ENCODE results near the gene ISLR2.
"Not testable (repeated sequence)": the region's sequence is repeated elsewhere in the genome, so short reads cannot be mapped to it uniquely, and the experiment has no call there.

Gene ISLR2, protein sequence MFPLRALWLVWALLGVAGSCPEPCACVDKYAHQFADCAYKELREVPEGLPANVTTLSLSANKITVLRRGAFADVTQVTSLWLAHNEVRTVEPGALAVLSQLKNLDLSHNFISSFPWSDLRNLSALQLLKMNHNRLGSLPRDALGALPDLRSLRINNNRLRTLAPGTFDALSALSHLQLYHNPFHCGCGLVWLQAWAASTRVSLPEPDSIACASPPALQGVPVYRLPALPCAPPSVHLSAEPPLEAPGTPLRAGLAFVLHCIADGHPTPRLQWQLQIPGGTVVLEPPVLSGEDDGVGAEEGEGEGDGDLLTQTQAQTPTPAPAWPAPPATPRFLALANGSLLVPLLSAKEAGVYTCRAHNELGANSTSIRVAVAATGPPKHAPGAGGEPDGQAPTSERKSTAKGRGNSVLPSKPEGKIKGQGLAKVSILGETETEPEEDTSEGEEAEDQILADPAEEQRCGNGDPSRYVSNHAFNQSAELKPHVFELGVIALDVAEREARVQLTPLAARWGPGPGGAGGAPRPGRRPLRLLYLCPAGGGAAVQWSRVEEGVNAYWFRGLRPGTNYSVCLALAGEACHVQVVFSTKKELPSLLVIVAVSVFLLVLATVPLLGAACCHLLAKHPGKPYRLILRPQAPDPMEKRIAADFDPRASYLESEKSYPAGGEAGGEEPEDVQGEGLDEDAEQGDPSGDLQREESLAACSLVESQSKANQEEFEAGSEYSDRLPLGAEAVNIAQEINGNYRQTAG

DNA sequence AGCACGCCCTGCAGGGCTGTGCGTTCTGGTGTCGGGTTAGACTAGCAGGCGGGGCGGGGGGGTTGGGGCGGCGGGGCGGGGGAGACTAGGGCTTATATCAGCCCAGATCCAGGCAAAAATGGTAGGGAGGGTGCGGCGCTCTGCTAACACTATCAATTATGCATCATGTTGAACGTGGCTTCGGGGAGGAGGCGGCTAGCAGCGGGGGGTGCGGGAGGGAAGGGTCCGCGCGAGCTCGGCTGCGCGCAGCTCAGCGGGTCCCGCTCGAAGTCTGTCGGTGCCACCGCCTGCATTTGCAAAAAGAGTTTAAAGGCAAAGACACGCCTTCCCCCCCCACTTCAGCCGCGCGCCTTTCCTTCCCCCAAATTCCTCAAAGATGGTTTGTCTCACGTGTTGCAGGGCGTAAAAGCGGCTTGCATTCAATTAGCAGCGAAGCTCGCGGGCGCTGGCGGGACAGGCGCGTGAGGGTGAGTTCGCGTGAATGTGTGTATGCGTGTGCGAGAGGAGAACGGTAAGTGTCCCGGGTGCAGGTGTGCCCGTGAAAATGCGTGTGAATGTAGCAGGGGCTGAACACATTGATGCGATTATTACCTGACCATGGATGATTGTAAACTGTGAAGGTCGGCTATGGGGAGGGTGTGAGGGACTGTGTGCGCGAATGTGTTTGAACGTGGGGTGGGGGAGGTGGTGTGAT lies at the start of gene ISLR2:
Gene ISLR2 (plus strand): TSS at position 432 of the 694 bp plus-strand sequence. CDS start 2,169 bp downstream, outside the sequence.
- no peak for DNase-seq (ENCODE audit: low read depth)

DNA sequence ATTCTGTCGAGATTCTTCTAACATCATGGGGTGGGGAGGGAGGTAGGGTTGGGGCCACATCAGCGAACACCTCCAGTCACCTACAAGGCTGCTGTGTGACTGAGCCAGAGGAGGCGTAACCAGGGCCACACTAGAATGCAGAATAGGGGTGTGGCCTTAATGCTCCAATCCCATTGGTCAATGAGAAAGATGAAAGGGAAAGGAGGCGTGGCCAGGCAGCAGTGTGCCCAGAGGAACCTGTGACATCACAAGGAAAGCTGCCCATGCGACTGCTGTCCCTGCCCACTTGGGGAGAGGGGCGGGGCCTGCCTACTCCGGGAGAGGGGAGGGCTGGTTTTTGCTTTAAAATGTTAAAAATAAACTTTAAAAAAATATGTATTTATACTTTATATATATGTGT lies 47.9 kb upstream of the ISLR2 start, which contains the start of gene GOLGA6A:
Gene GOLGA6A (minus strand): TSS at position 101 of the 400 bp plus-strand sequence. CDS start 41 bp downstream, at position 60.
- not testable (repeated sequence) for DNase-seq (ENCODE audit: low read depth)

DNA sequence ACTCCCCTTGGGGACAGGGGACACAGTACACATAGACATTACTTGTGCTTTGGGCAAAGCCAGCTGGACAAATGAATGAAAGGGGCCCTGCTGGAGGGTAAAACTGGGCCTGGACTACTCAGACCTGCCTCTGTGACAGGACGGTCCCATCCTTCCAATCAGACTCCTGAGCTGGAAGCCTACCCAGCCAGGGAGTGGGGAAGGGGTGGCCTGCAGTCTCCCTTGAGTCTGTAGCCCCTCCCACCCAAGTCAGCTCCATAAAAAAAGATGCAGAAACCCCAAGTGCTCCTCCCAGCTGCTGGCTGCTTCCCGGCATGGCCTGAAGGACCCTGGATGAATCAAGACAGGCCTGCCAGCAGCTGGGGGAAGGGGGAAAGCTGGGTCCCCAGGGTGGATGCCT lies 35.8 kb upstream of the ISLR2 start:
- not testable (repeated sequence) for DNase-seq (ENCODE audit: low read depth)

DNA sequence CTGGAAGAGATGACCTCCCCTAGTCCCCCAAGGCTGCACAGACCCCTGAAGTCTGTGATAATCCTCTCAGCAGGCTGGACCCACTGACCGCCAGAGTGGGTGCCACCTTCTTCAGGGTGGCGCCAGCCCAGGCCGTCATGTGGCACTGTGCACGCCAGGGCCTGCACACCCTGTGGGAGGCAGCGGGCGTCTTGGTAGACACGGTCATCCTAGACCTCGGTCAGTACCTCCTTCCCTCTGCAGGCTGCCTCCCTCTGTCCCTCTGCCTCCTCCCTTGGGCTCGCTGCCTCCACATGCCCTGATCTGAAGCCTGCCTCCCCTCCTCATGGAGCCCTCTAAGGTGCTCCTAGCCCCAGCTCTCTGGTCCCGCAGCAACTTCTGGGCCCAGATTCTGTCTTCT lies 34.8 kb upstream of the ISLR2 start:
- DNase-seq (ENCODE audit: low read depth), result not testable (repeated sequence)

DNA sequence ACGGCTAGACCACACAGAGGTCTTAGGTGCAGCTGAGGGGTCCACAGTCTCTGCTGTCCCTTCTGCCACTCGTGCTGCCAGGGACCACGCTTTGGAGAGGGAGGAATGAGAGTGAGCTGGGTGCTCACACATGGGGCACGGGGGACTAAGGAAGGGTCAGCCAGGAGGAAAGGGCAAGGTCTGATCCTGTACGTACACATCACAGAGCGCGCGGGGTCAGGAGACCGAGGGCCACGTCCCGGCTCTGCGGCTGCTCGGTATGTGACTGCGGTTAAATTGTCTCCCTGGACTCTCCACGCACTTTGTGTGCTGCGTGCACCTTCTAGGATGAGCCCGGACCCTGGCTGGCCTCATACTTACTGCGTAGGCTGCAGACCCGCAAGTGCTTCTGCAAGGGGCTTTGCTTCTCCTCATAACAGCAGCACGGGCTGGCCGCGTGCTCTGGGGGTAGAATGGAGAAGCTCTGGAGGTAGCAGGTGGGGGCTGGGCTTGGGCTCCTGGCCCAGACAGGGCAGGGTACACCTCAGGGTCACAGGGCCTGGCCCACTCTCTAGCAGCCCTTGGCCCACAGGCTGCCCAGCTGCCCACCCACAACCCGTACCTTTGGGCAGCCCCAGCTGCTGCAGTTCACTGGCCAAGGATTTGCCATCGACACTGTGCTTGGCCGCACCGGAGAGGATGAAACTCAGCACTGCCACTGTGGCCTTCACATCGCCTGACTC lies 33.5 kb upstream of the ISLR2 start:
- DNase-seq (ENCODE audit: low read depth), result not testable (repeated sequence)

DNA sequence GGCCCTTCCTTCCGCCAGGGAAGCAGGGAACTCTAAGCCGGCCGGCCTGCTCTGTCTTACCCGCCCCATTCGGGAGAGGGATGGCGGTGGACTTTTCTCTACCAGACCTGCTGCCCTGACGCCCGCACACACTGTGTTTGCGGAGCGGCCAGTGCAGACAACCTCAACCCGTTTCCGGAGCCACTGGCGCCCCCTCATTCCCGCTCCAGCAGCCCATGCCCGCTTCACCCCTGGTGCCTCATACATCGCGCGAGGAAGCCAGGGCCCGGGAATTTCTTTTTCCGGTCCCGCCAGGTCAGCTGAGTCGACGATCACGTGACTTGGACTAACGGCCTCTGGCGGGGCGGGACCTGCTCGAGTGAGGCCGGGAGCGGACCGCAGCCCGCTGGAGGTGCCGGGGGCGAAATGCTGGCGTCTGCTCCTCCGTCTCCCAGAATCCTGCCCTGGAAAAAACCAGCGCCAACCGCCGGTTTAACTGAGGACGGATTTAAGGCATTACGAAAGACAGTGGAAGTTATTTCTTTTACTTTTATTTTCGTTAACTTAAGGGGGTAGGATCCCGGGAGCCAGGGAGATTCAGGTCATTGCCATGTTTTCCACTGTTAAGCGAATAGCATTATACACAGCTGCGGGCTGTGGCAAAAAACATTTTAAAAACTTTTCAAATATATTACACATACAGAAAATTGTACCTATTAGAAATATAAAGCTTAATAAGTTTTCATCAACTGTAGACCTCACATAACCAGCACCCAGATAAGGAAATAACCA lies 30.2 kb upstream of the ISLR2 start:
- peak; percentile 91 for DNase-seq (ENCODE audit: low read depth)

DNA sequence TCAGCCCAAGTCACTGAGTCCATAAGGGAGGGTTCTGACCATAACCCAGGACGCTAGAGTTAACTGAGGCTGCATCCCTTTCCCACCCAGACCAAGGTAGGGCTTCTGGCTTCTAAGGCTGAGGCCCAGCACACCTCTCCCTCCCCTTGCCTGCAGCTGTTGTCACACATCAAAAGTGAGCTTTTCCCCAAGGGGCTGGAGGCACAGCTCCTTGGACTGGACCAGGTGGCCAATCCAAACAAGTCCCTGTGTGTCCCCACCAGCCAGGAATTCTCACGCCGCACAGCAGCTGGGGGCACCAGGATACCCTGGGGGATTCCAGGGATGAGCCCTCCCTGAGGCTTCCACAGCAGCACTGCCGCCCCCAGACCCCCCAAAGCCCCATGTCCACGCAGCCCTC lies 22.3 kb upstream of the ISLR2 start:
- DNase-seq (ENCODE audit: low read depth), result no peak

DNA sequence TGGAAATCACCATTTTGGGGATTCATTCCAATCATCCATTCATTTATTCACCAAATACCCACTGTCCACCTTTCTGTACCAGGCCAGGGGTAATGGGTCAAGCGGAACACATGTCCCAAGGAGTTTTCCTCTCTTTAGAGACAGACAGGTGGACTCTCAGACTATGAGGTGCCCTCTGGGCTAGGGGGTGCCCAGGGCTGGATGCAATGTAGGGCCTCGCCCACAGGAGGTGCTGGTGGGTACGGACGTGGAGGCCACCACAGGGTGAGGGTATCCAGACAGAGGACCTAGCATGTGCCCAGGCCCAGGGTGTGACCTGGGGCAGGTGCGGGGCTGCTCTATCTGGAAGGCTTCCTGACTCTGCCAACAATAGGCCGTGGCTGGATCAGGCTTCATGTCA lies 21.8 kb upstream of the ISLR2 start:
- not testable (repeated sequence) for DNase-seq (ENCODE audit: low read depth)

DNA sequence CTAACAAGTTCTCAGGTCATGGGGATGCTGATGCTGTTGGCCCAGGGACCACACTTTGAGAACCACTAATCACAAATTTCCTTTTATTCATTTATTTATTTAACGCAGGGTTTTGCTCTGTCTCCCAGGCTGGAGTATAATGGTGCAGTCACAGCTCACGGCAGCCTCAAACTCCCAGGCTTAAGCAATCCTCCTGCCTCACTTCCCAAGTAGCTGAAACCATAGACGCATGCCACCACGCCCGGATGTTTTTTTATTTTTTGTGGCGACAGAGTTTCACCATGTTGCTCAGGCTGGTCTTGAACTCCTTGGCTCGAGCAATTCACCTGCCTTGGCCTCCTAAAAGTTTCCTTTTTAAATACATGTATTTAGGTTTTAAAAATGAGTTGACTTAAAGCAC lies 20.7 kb upstream of the ISLR2 start:
- DNase-seq (ENCODE audit: low read depth), result no peak

DNA sequence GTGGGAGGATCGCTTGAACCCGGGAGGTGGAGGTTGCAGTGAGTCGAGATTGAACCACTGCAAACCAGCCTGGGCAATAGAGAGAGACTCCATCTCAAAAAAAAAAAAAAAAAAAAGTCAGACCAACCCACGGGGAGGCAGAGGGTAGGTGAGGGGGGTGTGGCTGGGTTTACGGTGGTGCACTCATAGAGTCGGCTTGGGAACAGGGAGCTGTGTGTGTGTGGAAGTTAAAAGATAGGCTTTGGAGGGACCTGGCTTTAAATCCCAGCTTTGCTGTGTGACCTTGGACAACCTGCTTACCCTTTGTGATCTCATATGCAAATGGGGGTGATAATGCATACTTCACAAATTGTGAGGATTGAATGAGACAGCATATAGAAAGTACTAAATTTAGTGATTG lies 10.0 kb upstream of the ISLR2 start:
- DNase-seq (ENCODE audit: low read depth), result no peak

DNA sequence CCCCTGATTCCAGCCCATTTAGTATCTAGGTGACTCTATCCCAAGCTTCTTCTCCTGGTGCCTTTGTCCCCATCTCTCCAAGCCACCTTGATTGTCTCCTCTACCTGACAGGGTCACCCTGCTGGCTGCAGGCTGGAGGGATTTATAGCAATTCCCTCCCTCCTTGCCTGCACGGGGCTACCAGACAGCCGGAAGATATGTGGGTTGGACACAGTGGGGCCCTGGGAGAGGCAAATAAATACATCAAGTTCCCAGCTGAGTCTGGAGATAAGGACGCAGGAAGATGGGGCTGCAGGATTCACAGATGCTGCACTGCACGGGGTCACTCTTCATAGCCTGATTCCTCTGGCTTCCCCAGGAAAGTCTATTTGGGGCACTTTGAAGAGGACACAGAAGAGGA lies 9.3 kb upstream of the ISLR2 start:
- DNase-seq (ENCODE audit: low read depth), result no peak

DNA sequence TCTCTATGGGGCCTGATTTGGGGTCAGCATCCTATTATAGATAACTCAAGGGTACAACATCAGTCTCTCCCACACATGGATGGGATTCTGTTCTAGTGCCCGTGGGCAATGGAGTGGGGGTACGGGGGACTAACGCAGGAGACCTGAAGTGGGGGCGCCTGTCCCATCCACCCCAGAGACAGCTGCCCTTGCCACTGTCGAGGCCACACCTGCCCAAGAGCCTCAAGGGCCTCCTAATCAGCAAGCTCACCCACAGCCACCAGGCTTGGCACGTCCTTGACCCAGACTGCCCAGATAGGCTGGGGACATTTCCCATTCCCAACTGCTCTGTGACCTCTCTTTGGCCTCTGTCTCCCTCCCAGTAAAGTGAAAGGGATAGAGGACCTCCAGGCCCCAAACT lies 8.5 kb upstream of the ISLR2 start:
- DNase-seq (ENCODE audit: low read depth), result no peak

DNA sequence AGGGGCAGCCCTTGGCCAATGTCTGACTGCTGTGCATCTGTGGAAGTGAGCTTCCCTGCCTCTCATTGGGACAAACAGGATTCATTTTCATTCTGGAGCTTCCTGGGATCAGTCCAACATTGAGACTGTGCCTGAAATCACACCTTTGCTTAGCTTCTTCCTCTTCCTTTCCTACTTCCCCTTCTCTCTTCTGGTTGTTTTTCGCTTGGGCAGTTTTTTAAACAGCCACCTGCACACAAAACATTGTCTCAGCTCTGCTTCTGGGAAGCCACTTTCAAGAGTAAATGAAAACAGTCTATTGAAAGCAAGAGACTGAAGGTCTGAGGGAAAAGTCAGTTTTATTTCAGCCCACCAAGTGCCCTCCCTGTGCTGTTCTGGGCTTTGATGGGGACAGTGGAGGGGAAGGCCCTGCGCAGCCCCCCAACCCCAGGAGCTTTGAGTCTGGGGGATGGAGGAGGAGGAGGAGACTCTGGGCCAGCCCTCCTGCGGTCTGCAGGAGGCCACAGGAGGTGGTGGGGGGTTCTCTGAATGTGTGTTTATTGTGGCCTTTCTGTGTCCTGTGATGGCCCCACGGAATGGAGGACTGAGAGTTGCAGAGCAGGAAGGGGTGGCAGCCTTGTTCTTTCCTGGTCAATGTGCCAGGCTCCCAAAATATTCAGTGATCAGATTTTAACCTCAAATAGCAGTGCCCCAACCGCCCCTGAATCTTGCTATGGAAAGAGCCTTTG lies 7.8 kb upstream of the ISLR2 start:
- DNase-seq (ENCODE audit: low read depth), result no peak

DNA sequence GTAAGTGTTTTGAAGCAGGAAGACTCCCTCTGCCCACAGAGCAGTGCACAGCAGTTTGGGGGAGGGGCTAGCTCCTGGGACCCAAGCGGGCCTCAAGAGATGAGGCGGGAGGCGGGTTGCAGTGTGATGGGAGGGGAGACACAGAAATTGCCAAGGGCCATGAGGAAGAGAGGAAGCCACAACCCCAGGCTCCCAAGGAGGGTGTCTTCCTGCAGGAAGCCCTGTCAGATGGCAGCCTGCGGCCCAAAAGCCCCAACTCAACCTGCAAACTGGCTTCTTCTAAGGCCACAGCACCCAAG lies 7.3 kb upstream of the ISLR2 start:
- no peak for DNase-seq (ENCODE audit: low read depth)

DNA sequence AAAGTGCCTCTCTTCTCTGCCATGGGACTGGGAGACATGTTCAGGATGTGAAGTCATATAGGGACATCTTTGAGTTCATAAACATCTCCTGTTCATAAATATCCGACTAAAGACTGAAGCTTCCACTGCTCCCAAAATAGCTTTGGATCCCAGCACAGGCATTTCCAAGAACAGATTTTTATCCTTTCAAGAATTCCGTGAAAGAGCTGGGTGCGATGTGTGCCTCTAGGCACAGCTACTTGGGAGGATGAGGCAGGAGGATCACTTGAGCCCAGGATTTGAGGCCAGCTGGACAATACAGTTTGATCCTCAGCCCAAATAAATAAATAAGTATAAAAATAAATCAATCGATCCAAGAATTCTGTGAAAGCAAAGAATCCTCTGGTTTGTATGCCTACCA lies 6.7 kb upstream of the ISLR2 start:
- no peak for DNase-seq (ENCODE audit: low read depth)

DNA sequence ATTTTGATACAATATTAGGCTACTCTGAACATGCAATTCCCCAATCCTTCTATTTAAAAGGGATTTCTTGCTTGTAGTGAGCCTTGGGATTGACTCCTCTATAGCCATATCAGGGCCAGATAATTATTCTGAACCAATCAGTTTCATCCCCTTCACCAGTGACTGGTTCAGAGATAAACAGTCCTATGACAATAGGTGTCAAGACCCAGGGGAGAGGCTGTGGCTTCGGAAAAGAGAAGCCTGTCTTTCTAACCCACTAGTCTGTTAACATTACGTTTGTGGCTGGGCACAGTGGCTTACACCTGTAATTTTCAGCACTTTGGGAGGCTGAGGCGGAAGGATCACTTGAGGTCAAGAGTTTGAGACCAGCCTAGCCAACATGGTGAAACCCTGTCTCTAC lies 6.2 kb upstream of the ISLR2 start:
- DNase-seq (ENCODE audit: low read depth), result no peak

DNA sequence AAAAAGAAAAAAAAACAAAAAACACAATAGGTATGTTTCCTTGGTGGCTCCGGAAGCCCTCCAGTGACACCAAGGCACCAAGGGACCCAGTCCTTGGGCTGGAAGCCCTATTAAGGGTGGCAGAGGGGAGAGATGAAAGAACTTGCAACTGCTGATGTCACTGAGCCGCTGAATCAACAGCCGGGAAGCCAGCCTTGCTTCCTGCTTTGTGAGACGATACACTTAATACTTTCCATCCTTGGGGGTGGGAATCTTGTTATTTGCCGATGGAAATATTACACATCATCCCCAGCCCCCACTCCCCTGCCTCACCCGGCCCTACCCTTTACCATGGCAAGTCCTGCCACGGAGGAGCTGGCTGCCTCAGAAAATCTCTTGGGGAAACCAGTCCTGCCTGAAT lies 5.6 kb upstream of the ISLR2 start:
- DNase-seq (ENCODE audit: low read depth), result no peak

DNA sequence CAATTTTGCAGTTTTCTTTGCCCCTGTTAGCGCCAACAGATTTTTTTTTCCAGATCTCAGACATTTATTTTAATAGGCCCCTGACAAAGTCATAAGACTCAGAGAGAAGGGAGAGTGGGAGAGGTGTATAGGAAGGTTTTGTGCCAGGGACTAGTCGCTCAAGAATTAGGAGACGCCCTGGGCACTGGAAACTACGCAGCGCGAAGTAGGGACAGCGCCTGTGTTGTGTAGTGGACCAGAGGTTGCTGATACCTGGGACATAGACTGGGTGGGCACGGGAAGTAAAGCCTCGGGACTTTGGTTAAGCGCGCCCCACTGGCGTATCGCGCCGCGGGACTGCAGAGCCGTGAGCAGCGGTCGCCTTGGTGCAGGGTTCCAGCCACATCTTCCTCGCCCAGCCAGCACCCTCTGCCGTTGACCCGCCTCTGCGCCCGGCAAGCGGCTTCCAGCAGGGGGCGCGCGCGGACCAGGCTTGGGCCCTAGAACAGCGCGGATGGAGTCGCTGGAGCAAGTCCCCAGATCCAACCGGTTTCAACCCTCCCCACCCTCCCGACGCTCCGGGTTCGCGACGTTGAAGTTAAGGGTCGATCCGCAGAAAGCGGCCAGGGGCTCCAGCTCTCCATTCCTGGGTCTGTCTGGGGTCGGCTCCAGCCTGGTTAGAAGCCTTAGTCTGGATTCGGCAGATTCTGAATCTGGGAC lies 3.0 kb upstream of the ISLR2 start:
- DNase-seq (ENCODE audit: low read depth), result peak; percentile 82

DNA sequence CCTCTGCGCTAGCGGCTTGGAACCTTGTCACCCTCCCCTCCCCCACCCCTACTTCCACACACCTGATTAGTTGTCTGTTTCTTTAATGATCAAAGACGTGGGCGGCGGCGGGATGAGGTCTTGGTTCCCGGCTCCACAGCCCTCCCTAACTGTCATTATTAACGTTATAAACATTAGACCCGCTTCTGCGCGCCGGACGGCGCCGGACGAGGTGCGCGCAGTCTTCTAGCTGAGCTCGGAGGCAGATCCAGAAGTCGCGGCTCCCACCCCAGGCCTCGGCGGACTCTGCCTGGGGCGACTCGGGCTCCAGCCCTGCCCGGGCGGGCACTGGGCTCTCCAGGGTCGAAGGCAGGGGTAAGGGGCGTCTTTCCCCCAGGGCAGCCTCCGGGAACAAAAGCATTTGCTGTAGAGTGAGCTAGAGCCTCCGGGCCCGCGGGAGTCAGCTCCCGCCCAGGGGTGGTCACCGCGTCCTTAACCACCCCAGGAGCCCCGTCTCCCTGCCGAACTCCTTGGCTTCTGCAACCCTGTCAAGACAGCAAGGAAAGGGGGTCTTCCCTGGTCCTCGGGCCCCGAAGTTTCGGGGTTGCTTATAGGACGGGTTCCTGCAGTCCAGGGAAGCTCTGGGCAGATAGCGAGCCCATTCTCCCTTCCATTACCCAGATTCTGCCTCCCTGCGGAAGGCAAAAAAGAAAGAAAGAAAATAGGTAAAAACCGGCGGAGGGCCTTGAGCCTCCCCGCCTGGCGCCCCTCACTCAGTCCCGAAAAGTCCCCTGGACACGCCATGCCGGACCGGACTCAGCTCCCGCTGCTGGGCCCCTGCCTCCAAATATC lies 2.2 kb upstream of the ISLR2 start:
- no peak for DNase-seq (ENCODE audit: low read depth)
